ENCODE measurements around the gene KLHL22.
A peak's percentile ranks its signal among the peaks of the same experiment; 100 is the strongest.
"Not testable (repeated sequence)": the region's sequence is repeated elsewhere in the genome, so short reads cannot be mapped to it uniquely, and the experiment has no call there.

KLHL22 gene, protein sequence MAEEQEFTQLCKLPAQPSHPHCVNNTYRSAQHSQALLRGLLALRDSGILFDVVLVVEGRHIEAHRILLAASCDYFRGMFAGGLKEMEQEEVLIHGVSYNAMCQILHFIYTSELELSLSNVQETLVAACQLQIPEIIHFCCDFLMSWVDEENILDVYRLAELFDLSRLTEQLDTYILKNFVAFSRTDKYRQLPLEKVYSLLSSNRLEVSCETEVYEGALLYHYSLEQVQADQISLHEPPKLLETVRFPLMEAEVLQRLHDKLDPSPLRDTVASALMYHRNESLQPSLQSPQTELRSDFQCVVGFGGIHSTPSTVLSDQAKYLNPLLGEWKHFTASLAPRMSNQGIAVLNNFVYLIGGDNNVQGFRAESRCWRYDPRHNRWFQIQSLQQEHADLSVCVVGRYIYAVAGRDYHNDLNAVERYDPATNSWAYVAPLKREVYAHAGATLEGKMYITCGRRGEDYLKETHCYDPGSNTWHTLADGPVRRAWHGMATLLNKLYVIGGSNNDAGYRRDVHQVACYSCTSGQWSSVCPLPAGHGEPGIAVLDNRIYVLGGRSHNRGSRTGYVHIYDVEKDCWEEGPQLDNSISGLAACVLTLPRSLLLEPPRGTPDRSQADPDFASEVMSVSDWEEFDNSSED

DNA sequence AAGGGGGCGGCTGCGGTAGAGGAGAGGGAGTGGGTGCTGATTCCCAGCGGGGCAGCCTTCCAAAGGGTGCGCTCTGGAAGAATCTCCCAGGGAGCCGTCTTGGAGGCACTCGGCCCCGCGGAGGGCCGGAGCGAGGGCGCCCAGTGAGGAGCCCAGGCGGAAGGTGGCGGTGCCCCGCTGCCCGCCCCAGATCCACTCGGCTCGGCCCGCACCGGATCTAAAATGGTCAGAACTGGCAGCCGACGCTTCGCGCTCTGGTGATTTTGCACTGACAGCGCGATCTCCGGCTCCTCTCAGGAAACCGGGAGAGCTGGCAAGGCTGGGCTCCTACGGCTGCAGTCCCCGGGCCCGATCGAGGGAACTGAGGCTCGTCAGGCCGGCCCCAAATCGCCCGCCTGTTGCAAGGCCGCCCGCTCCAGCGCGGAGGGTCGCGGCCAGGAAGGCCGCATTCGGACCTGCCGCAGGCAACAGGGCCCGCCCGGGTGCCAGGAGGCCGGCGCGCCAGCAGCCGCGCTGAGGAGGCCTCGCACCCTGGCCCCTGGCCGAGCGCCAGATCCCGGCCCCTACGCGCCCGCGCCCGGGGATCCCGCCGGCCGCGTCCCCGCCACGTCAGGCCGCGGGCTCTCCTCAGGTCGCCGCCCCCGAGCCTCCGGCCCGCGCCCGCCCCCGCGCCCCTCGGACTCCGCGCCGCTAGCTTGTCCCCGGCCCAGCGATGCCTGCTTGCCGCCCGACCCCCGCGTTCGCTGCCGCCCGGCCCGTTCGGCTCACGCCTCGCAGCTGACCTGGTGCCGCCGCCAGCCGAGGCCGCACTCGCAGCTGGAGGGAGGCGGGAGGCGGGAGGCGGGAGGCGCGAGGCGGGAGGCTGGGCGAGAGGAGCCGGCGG, at the start of gene KLHL22:
TSS of gene KLHL22 (minus strand) at position 818 of the 883 bp plus-strand sequence. CDS start 6,584 bp downstream, outside the sequence.
- DNase-seq: peak in 38 of 56 donors; percentile 5 to 89 (median 52)

DNA sequence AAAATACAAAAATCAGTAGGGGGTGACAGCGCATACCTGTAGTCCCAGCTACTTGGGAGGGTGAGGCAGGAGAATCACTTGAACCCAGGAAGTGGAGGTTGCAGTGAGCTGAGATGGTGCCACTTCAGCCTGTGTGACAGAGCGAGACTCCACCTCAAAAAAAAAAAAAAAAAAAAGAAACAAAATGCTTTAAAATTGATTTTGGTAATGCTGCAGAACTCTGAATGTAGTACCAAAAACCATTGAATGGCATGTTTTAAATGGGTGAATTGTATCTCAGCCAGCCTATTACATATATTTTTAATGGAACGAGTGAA, 49.7 kb upstream of the KLHL22 start:
- DNase-seq: not testable (repeated sequence)

DNA sequence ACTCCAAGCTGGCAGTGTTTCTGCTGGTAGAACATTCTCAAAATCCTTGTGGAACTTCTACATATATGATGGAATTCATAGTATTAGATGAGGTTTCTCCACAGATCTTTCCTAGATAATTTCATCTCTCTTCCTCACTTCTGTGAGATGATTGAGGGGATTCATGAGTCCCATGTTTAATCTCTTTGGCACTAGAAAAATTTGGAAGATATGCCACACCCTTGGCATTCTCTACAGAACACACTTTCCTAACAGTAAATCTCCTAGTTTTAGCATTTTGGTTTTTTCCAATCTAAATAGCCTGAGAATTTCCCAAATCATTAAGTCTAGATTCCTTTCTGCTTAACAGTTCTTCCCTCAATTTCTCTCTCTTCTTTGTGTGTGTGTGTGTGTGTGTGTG, 47.1 kb upstream of the KLHL22 start:
- DNase-seq: no peak

DNA sequence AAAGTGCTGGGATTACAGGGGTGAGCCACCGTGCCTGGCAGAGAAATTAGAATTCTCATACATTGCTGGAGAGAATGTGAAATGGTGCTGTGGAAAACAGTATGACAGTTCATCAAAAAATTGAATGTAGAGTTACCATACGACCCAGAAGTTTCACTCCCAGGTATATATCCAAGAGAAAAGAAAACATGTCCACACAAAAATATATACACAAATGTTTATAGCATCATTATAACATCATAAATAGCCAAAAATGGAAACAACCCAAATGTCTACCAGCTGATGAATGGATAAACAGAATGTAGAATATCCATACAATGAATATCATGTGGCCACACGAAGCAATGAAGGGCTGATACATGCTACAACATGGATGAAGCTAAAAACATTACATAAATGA, 46.5 kb upstream of the KLHL22 start:
- DNase-seq: no peak

DNA sequence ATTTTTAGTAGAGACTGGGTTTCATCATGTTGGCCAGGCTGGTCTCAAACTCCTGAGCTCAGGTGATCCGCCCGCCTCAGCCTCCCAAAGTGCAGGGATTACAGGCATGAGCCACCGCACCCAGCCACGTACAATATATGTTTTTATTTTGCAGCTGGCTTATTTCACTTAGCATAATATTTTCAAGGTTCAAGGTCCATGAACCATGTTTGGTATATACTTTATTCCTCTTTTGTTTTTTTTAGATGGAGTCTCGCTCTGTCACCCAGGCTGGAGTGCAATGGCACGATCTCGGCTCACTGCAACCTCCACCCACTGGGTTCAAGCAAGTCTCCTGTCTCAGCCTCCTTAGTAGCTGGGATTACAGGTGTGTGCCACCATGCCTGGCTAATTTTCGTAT, 43.3 kb upstream of the KLHL22 start:
- not testable (repeated sequence) for DNase-seq

DNA sequence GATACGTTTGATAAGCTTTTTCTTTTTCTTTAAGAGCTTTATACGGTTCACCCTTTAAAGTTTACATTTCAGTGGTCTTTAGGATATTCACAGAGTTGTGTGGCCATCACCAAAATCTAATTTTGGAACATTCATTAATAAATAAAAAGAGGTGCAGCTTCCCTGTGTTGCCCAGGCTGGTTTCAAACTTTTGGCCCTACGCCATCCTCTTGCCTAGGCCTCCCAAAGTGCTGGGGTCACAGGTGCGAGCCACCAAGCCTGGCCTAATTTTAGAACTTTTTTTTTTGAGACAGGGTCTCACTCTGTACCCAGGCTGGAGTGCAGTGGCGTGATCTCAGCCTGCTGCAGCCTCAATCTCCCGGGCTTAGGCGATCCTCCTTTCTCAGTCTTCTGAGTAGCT, 42.4 kb upstream of the KLHL22 start:
- no peak for DNase-seq

DNA sequence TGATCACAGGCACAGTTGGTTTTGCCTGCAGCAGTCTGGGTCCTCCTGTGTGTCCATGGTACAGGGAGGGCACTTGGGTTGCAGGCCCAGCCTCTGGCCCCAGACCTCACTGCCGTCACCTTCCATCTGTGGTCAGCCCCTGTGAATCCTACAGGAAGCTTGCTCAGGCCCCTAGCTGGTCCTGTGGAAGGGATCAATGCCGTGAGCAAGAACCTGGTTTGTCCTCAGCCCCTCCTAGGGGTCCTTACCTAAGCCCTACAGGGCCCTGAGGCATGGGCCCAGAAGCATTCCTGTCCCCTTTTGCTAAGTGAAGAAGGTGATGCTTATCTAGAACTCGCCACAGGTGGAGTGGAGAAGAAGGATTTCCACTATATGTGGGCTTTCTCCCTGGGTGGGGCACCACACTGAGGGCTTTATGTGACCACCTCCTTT, 41.7 kb upstream of the KLHL22 start:
- DNase-seq: no peak

DNA sequence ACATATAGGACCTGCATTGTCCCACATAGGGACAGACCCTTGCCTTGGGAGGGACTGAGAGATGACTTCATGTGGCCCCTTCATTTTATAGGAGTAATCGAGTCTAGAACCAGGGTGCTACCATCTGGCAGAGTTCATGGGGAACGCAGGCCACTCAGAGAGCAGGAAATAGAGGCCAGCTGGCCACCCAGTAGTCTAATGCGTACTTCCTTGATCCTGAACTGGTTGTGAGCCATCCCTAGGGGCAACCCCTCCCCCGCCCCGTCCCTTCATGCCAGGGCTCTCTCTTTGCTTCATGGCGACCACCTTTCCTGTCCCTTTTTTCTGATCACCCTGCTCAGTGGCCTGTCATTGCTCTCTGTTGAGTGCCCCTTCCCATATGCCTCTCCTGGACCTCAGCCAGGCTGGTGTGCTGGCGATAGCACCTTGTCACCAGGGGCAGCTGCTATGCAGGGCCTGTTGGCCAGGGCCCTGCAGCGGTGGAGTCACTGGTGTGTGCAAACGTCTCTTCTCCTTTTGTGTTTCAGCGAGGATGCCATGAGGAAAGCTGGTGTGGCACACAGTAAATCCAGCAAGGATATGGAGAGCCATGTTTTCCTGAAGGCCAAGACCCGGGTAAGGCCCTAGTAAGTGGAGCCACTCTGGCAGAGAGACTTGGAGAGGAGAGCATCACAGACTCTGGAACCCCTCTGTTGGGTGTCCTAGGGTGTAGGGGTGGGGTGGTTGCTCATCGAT, 41.2 kb upstream of the KLHL22 start:
- DNase-seq: no peak

DNA sequence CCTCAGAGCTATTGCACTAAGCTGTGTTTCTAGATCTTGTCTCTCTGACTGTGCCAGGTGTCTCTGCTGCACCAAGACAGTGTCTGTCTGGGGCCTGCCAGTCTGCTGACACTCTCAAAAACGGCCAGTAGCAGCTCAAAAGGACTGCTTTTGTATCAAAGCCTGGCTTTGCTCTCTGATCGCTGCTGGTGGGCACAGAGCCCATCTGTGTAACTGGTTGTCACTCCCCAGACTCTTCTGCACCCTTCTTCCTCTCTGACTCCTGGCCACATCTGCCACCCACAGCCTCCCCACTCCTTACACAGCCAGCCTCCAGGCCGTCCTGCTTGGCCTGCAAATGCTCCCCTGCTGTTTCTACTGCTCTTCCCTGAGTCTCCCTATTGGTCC, 38.3 kb upstream of the KLHL22 start:
- peak in 27 of 56 donors; percentile 7 to 63 (median 36) for DNase-seq

DNA sequence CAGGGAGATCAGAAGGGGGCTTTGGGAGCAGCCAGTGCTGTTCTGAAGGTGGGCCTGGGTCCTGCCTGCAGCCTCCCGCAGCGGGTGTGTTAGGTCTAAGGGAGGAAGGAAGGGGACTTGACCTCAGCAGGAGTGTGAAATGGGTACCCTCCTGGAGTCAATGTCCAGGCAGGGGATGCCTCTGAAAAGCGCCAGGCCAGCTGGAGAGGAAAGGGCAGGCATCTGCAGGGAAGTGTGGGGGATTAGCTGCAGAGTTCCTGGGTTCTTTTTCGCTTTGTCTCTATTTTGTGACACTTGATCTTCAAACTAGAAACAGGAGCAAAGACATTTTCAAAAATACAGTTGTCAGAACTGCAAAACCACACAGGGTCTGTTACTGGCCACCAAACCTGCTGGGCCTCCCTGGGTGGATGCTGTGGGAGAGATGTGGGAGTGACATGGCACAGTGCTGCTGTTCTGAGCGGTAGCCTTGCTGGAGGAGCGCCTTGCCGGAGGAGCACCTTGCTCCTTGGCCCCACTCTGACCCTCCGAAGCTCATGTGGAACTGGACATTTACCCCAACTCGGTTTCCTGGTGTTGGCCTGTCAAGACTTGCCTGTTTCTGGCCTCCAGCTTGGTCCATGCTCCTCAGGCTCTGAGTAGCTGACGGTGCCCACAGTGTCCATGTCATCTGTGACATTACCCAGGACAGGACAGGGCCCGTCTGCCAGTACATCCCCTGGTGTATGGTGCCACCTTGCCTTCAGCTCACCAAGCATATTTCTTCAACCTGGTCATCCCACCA, 37.7 kb upstream of the KLHL22 start:
- DNase-seq: no peak

DNA sequence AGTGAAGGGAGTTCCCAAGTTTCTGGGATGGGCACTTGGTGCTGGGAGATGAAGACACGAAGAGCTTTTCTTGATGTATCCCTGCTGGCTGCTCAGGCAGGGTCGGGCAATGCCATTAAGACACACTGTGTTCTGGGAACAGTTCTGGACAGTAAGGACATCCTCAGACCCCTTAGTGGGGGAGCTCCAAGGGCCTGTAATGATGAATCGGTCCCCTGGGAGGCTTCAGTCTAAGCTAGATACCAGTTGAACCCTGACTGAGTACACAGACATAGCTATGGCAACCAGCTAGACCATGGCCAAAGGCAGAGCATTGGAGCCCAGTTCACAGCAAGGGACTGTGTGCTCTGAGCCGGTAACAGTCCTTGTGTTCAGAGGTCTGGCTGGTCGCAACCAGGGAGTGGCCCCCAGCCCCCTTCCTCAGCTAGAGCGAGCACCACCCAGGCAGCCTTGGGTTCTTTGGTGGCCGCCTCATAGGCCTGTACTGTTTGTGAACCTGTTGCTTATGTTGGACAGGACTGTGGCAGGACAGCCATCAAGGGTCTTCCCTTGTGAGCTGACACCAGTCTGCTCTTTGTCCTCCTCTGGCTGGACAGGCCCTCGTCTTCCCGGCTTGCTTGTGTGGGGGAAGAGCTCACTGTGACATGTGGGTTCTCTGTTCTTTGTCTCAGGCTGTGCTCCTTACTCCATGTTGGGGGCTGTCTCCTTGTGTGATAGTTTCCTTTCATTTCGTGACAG, 36.8 kb upstream of the KLHL22 start:
- DNase-seq: peak in 1 of 56 donors; percentile 15

DNA sequence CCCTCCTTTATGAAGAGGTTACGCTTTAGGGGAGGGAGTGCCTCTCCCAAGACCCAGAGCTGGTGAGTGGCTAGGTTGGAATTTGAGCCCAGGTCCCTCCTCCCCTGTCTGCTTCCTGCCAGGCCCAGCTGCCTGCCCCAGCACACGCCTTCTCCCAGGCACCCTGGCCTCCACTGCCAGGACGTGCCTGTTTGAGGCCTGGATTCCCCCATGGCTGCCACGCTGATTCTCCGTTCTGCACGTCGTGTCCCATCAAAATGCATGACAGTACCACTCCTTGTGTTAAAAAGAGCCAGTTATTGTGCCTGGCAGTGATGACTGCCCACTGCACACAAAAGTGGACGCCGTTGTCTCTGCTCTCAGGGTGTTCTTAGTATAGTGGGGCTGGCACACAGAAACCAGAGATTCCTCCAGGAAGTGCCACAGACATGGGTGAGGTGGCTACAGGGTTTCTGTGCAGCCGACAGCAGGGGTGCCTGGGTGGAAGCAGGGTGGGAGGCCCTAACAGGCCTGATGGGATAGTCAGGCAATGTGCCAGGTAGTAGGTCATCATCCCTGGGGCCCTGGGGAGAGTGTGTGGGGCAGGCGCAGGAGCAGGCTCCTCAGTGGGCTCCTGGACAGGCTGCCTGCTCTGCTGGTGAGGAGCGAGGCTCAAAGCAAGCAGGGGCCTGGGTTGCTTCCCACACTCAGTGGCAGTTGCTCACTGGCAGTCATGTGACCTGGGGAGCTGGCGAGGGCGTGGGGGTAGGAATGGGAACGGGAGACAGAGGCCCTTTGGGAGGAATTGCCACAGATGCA, 36.0 kb upstream of the KLHL22 start:
- DNase-seq: peak in 46 of 56 donors; percentile 18 to 78 (median 48)

DNA sequence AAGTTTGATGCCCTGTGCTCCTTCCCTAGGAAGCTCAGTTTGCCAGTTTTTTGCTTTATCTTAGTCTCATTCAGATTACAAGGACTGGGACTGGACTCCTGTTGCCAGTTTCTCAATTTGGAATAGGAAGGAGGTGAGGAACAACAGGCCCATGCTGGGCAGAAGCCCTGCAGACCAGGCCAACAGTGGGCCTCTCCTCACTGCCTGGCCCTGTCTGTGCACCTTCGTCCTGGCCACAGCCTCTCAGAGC, 35.5 kb upstream of the KLHL22 start:
- no peak for DNase-seq

DNA sequence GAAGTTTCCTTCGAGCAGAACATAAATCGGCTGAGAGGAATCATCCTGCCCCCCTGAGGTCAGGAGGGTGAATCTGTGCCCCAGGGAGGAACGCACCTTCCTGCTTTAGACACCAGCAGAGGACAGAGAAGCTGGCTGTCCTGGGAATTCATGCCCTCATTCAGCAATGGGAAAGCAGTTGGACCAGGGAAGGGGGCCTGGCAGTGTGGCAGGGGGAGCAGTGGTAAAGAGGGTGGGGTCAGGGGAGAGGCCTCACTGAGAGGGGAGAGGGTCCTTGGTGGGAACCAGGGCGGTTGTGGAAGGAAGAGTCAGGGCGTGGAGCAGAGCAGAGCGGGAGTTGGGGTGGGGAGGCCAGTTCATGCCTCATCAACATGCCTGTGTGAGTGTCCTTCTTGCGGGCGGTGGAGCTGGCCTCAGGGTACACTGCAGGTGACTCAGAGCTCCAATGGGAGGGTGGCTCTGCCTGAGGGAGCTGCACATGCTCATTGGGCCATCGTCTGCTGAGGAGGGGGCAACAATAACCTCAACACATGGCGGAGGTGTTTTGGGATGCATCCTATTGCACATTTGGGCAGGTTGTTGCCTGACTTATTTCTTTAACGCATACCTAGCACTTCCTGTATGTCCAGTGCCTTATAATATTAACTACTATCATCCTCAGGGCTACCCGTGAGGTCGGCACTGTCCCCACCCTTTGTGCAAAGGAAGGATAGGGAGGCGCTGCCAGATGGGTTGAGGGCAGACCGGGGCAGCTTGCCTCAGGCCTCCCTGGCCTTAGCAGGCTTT, 35.0 kb upstream of the KLHL22 start:
- DNase-seq: no peak

DNA sequence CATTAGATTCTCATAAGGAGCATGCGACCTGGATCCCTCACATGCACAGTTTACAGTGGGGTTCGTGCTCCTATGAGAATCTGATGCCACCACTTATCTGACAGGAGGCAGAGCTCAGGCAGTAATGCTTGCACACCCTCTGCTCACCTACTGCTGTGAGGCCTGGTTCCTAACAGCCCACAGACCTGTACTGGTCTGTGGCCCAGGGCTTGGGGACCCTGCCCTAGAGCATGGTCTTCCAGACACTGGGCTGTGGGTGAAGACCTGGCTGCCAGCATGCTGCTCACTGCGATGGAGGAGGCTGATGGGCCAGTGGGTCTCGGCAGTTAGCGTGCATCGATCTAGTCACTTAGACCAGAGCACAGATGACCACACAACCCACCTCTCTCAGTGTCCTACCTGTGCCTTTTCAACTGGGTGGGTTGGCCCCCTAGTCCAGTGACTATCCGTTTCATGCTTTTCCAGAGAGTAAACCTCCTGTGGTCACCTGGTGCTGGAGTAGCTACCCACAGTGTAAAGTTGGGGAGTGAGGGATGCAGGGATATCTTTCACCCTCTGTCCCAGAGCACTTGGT, 32.9 kb upstream of the KLHL22 start:
- DNase-seq: no peak

DNA sequence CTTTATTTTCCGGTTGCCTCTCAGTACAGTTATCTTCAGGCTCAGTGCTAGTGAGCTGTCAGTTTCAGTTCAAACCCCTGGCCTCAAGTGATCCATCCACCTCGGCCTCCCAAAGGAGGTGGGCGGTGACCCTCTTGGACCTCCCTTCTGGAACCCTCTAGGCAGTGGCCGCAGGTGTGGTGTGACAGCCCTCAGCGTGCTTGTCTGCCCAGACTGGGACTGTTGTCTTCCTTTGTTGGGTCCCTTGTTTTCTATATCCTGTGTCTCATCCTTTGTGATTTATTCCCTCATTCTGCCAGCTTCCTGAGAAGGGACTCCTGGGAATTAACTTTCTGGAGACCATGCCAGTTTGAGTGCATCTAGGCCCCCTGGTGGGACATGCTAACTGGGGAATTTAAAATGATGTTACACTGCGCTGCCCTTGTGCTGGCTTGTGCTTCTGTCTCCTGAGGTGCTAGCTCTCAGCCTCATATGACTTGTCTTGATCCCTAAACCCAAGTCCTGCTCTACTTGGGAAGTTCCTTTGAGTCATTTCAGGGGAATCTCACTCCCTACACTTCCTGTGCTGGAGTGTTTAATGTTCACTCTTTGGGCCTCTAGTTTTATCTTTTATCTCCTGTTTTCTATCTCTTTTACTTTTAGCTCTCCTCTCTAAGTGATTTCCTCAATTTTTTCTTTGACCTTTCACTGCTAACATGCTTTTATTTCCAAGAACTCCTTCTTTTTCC, 31.2 kb upstream of the KLHL22 start:
- DNase-seq: no peak

DNA sequence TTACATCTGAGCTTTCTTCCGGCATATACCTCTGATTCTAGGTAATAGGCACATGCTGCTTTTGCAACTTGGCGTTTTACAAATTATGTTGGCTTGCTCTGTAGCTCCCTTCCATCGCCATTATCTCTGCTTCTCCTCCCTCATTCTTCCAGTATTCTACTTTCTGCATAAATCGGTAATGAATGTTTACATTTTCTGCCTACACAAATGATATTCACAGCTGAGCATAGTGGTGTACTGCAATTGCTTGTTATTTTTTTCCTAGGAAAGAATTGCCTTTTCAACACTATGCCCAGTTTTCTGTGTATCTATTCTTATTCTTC, 30.7 kb upstream of the KLHL22 start:
- no peak for DNase-seq

All from nucleus accumbens (tissue), 56 donors.